Caco-2 (cell line): ENCODE data around the gene MRPL39. TPM values are rescaled to one million over a fixed set of nuclear protein-coding genes. Genes with fewer than 3 reads are reported as not detected.

ENCODE experiments used
- BruUV-seq: library from RNA; stranded (reverse); fragments of 400-500 nt; replicated peaks from 2 replicates; lab custom pipeline; 2021; lab: Mats Ljungman, UMichigan
- CTCF ChIA-PET: fragments of 300-600 bp; sonication (Branson Sonifier 250); formaldehyde crosslinking; loops from one replicate; lab custom pipeline; 2022; ENCODE audit warnings: antibody characterized with exemption; lab: Charles Lee
- POLR2A ChIA-PET: fragments of 300-600 bp; sonication (Branson Sonifier 250); formaldehyde crosslinking; loops from one replicate; lab custom pipeline; 2022; ENCODE audit warnings: antibody characterized with exemption; lab: Charles Lee
- DNase-seq, 2 experiments: peaks; one replicate each; pipeline versions ENCODE4 v3.0.0 to v3.0.0-alpha.2; 2020 to 2022
- H3K27me3 ChIP-seq: replicated peaks from 2 replicates; pipeline ENCODE4 v1.6.0; 2011; ENCODE audit warnings: low read length; ENCODE audit not compliant: control insufficient read depth, insufficient read depth
- H3K36me3 ChIP-seq: 2 replicates; pipeline ENCODE4 v1.5.1; 2011; ENCODE audit warnings: low read length; ENCODE audit not compliant: control insufficient read depth, insufficient read depth
- H3K4me1 ChIP-seq: fragments of 250-450 bp; sonication (Bioruptor Pico); 2 replicates; pipeline ENCODE4 v1.5.1; 2020; ENCODE audit warnings: mild to moderate bottlenecking
- H3K4me3 ChIP-seq: 2 replicates; pipeline ENCODE4 v1.5.1; 2011; ENCODE audit warnings: low read depth, mild to moderate bottlenecking, control low read depth, low read length
- H3K9me3 ChIP-seq: fragments of 250-450 bp; sonication (Bioruptor Pico); 2 replicates; pipeline ENCODE4 v1.5.1; 2020; ENCODE audit warnings: mild to moderate bottlenecking, moderate library complexity
- H3K27ac Mint-ChIP-seq: one replicate; pipeline ENCODE4 v1.8.0; 2022; ENCODE audit warnings: mixed read lengths; ENCODE audit not compliant: unreplicated experiment
- H3K27me3 Mint-ChIP-seq: one replicate; pipeline ENCODE4 v1.8.0; 2022; ENCODE audit warnings: mixed read lengths; ENCODE audit not compliant: insufficient read depth, unreplicated experiment
- H3K36me3 Mint-ChIP-seq: one replicate; pipeline ENCODE4 v1.8.0; 2022; ENCODE audit warnings: mild to moderate bottlenecking, mixed read lengths; ENCODE audit not compliant: insufficient read depth, unreplicated experiment
- H3K4me1 Mint-ChIP-seq: one replicate; pipeline ENCODE4 v1.8.0; 2022; ENCODE audit warnings: low read depth, mixed read lengths; ENCODE audit not compliant: unreplicated experiment
- H3K4me3 Mint-ChIP-seq: one replicate; pipeline ENCODE4 v1.8.0; 2022; ENCODE audit warnings: mild to moderate bottlenecking, moderate library complexity, mixed read lengths; ENCODE audit not compliant: unreplicated experiment
- H3K9me3 Mint-ChIP-seq: one replicate; pipeline ENCODE4 v1.8.0; 2022; ENCODE audit warnings: mixed read lengths; ENCODE audit not compliant: unreplicated experiment
- intact Hi-C: fragments of 100-400 bp; cut with micrococcal nuclease; formaldehyde crosslinking; loops from one replicate; pipeline ENCODE4 v1.10.0; 2022; ENCODE audit not compliant: unreplicated experiment
- total RNA-seq: library from RNA; stranded (reverse); gene quantifications from 2 replicates; pipeline ENCODE4 v1.2.3, GENCODE V29; 2022
- TF ChIP-seq, protein P1 (sequence below), 2 experiments: fragments of 200-600 bp in 1 of 2; IDR thresholded peaks; 1 replicate in 1 of 2; 2 replicates in 1 of 2; pipeline versions ENCODE4 v1.5.1 to v1.8.0; 2011 to 2022; ENCODE audit warnings: antibody characterized with exemption in 1 of 2, control low read depth in 1 of 2, inconsistent platforms in 1 of 2, low read depth in 1 of 2, low read length in 1 of 2, mild to moderate bottlenecking in 1 of 2, moderate library complexity in 1 of 2; ENCODE audit not compliant: insufficient read depth in 1 of 2, severe bottlenecking in 1 of 2, unreplicated experiment in 1 of 2

The MRPL39 gene
- total RNA-seq, 1 experiment from 2014 or later = 37.3 TPM

DNA sequence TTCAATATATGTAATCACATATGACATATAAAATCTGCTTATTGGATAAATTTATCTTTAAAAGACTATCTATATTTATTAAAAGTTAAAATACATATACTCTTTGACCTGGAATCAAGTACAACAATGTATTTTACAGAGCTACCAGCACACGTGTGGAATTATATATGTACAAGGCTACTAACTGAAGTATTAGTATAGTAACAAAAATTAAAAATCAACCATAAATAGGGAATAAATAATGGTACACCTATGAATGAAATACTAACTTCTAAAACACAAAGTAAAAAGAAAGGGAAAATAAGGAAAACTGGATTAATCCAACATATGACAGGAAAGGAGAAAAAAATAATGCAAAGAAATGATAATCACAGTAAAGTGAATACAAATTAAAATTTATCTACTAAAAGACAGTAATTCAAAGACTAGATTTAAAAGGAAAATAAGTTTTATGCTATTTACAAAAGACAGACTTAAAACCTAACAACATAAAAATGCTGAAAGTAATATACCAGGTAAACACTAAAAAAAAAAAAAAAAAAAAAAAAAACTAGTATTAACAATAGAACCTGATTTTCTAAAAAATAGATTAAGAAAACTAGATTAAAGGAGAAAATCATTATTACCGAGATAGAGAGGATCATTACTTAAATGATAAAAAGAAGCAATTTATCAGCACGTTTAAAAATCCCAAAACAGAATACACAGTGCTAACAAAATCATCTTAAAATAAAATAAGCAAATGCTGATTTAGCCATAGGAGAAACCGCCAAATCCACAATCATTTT is 27.9 kb downstream of the MRPL39 start:
- no peak for DNase-seq
- Mint-ChIP-seq H3K4me1 (peaks cover 10% of the 10 kb centered on the region), H3K4me3 (no peak overlapping the region), H3K27ac (no peak overlapping the region), H3K36me3 (peaks cover 9% of the 10 kb centered on the region), H3K9me3 (no peaks in the 10 kb centered on the region), H3K27me3 (no peaks in the 10 kb centered on the region)
- H3K9me3 ChIP-seq = no peaks in the 10 kb centered on the region
- intact Hi-C loops = no loop called here
- CTCF ChIA-PET = no interaction called here
- POLR2A ChIA-PET = no interaction called here
- BruUV-seq = no TSS peak
- no peaks in the 10 kb centered on the region for H3K4me1 ChIP-seq
- H3K4me3 ChIP-seq = no peak overlapping the region
- H3K36me3 ChIP-seq = no peaks in the 10 kb centered on the region
- TF ChIP-seq, protein P1, sequence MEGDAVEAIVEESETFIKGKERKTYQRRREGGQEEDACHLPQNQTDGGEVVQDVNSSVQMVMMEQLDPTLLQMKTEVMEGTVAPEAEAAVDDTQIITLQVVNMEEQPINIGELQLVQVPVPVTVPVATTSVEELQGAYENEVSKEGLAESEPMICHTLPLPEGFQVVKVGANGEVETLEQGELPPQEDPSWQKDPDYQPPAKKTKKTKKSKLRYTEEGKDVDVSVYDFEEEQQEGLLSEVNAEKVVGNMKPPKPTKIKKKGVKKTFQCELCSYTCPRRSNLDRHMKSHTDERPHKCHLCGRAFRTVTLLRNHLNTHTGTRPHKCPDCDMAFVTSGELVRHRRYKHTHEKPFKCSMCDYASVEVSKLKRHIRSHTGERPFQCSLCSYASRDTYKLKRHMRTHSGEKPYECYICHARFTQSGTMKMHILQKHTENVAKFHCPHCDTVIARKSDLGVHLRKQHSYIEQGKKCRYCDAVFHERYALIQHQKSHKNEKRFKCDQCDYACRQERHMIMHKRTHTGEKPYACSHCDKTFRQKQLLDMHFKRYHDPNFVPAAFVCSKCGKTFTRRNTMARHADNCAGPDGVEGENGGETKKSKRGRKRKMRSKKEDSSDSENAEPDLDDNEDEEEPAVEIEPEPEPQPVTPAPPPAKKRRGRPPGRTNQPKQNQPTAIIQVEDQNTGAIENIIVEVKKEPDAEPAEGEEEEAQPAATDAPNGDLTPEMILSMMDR (IDR thresholded peaks at IDR 0.05; ENCODE audit: insufficient read depth in 1 of 2, low read depth in 1 of 2, low read length in 1 of 2, severe bottlenecking in 1 of 2, unreplicated experiment in 1 of 2) = no peak
- H3K27me3 ChIP-seq = no peaks in the 10 kb centered on the region

DNA sequence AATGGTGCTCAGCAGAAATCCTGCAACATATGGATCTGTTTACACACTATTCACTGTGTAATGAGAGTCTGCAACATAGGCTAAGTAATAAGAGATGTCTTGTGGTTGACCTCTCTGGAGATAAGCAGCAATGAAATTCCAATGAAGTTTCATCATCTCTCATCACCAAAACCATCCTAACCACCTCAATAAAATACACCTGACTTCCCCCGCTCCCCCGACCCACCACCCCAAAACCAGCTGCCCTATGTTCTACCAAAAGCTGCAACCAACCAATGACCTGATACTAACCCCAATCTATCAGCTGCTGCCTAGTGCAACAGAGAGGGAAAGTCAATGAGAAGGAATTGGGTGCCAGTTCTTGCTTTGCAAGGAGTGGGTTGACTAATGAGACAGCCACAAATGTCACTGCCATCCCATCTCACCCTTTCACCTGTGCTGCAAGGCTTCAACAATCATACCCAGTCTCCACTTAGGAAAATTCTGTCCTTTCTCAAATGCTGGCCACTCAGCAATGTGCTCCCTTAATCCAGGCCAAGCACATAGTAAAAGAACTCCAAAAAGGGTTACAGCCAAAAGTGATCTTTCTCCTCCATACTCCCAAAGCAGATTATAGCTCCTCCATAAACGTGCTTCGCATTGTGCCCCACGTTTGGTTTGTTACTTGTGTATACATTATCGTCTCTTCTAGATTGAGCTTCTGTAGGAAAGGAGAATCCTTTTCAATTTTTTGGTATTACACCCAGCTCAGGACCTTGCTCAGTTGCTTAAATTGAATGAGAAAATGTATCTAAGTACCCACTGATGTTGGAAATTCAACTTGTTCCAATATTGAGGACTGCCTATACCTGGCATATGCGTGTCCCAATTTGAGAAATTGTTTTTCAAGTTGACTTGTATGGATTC is 29.0 kb downstream of the MRPL39 start:
- H3K4me3 ChIP-seq = no peak overlapping the region
- TF ChIP-seq, protein P1 (IDR thresholded peaks at IDR 0.05; ENCODE audit: insufficient read depth in 1 of 2, low read depth in 1 of 2, low read length in 1 of 2, severe bottlenecking in 1 of 2, unreplicated experiment in 1 of 2) = no peak
- BruUV-seq = no TSS peak
- POLR2A ChIA-PET = no interaction called here
- H3K27me3 ChIP-seq = no peaks in the 10 kb centered on the region
- Mint-ChIP-seq H3K4me3 (no peak overlapping the region), H3K27me3 (no peaks in the 10 kb centered on the region), H3K4me1 (peaks cover 10% of the 10 kb centered on the region), H3K9me3 (no peaks in the 10 kb centered on the region), H3K36me3 (peaks cover 7% of the 10 kb centered on the region), H3K27ac (no peak overlapping the region)
- CTCF ChIA-PET = no interaction called here
- DNase-seq = no peak
- intact Hi-C loops = no loop called here
- no peaks in the 10 kb centered on the region for H3K36me3 ChIP-seq
- H3K4me1 ChIP-seq = no peaks in the 10 kb centered on the region
- H3K9me3 ChIP-seq = no peaks in the 10 kb centered on the region

DNA sequence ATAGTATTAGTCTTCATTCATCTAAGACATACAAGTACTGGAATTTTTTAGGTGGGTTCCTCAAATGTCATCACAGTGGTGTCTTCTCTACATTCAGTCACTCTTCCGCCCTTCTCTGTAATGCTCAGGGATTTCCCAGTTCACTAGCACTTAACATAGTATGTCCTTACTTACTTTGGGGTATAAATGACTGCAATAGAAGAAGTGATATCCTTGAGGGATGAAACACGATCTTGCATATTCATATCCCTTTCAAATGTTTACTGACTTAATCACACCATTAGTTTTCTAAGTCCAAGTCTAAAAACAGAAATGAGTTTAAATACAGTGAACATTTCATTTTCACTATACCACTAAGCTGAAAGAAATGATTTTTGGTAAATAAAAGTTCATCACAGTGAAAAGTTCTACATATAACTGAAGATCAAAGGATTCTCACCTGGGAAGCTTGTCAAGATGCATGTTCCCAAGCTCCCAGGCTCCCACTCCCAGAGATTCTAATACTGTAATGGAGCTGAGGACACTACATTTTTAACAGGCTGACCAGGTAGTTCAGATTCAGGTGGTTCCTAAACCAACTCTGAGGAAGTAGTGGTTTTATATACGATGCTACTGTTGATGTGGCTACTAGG is 29.7 kb downstream of the MRPL39 start:
- intact Hi-C loops = no loop called here
- Mint-ChIP-seq H3K36me3 (peaks cover 7% of the 10 kb centered on the region), H3K27me3 (no peaks in the 10 kb centered on the region), H3K9me3 (no peaks in the 10 kb centered on the region), H3K27ac (no peak overlapping the region), H3K4me3 (no peak overlapping the region), H3K4me1 (peaks cover 10% of the 10 kb centered on the region)
- POLR2A ChIA-PET = no interaction called here
- Histone ChIP-seq H3K4me3 (no peak overlapping the region), H3K4me1 (no peaks in the 10 kb centered on the region), H3K27me3 (no peaks in the 10 kb centered on the region), H3K9me3 (no peaks in the 10 kb centered on the region), H3K36me3 (no peaks in the 10 kb centered on the region)
- DNase-seq = no peak
- CTCF ChIA-PET = no interaction called here
- TF ChIP-seq, protein P1 (IDR thresholded peaks at IDR 0.05; ENCODE audit: insufficient read depth in 1 of 2, low read depth in 1 of 2, low read length in 1 of 2, severe bottlenecking in 1 of 2, unreplicated experiment in 1 of 2) = no peak
- BruUV-seq = no TSS peak
